Heart right ventricle (tissue), 16 donors: ENCODE data around the gene BPTF. TPM values are rescaled to one million over a fixed set of nuclear protein-coding genes. Genes with fewer than 3 reads are reported as not detected.

Source experiments
- ATAC-seq, 8 donors: fragments of 200-7000 bp; cut with Tn5 transposase; one replicate each; pipeline ENCODE4 v1.9.1; 2020; ENCODE audit warnings: mild to moderate bottlenecking in 8 of 8, moderate library complexity in 8 of 8, moderate number of reproducible peaks in 1 of 8
- DNase-seq, 2 donors: peaks; one replicate each; pipeline ENCODE4 v3.0.0-alpha.2; 2020
- H3K27ac ChIP-seq, 10 donors: fragments of 200-600 bp; sonication (generic) in 2 of 10; one replicate each; pipeline versions ENCODE4 v1.5.0 to v1.8.0; 2020 to 2022; ENCODE audit warnings: mild to moderate bottlenecking in 3 of 10
- H3K27me3 ChIP-seq, 7 donors: fragments of 200-600 bp; one replicate each; pipeline ENCODE4 v1.8.0; 2021 to 2022; ENCODE audit warnings: mild to moderate bottlenecking in 2 of 7
- H3K36me3 ChIP-seq, 9 donors: fragments of 200-600 bp; sonication (generic) in 1 of 9; one replicate each; pipeline versions ENCODE4 v1.5.0 to v1.8.0; 2020 to 2022; ENCODE audit warnings: mild to moderate bottlenecking in 2 of 9
- H3K4me1 ChIP-seq, 9 donors: fragments of 200-600 bp; sonication (generic) in 1 of 9; one replicate each; pipeline versions ENCODE4 v1.5.0 to v1.8.0; 2020 to 2022; ENCODE audit warnings: mild to moderate bottlenecking in 4 of 9
- H3K4me3 ChIP-seq, 10 donors: fragments of 200-600 bp; sonication (generic) in 2 of 10; one replicate each; pipeline versions ENCODE4 v1.5.0 to v1.8.0; 2020 to 2022; ENCODE audit warnings: mild to moderate bottlenecking in 7 of 10, moderate library complexity in 2 of 10
- H3K9me3 ChIP-seq, 11 donors: fragments of 200-600 bp in 10 of 11; sonication (generic) in 2 of 11; one replicate each; pipeline versions ENCODE4 v1.5.0 to v1.8.0; 2013 to 2022; ENCODE audit warnings: mild to moderate bottlenecking in 2 of 11, control low read depth in 1 of 11, moderate library complexity in 1 of 11
- CTCF ChIP-seq, 9 donors: fragments of 200-600 bp; sonication (generic) in 2 of 9; IDR thresholded peaks; one replicate each; pipeline versions ENCODE4 v1.5.0 to v1.8.0; 2021 to 2022; ENCODE audit warnings: antibody characterized with exemption in 9 of 9, mild to moderate bottlenecking in 5 of 9, moderate library complexity in 1 of 9
- WGBS, 2 donors: extraction: QIAGEN DNeasy Blood & Tissue Kit; methylation state at CpG; one replicate each; pipeline ENCODE4 v1.1.7; 2013; ENCODE audit warnings: inconsistent platforms in 1 of 2; 5-methylcytosine and 5-hydroxymethylcytosine counted together
- intact Hi-C, 10 donors: fragments of 100-400 bp; cut with DNase I; formaldehyde crosslinking; loops; one replicate each; pipeline versions ENCODE4 v1.11.1 to v1.14.2; 2022
- polyA plus RNA-seq, 2 donors: library from polyadenylated mRNA; stranded (reverse); fragments of 200-250 nt; gene quantifications; one replicate each; pipeline ENCODE4 v1.2.3, GENCODE V29; 2013
- total RNA-seq, 10 donors: library from RNA; stranded (reverse); fragmentation: NEBNext Ultra II Directional in 3 of 10; extraction: Animal tissue kit (Norgen Biotek cat#: 25700) in 3 of 10; gene quantifications; one replicate each; pipeline versions ENCODE4 v1.2.1 to v1.2.4, GENCODE V29; 2021 to 2023
- donor health status: Arrhythmogenic right ventricular cardiomyopathy.
- donor health status: ischemic (EF 13 %, LVEDD 7.1; RV severe dilation, severe dysfunction).
- donor health status: healthy with polysubstance abuse.
- donor health status: DM: no; HTN: yes; CAD: no.
- donor health status: DM: no; HTN: no; CAD: no.
- donor health status: ischemic (EF 25% LVEDD 6.9; RV normal size, moderate dysfunction).
- donor health status: ischemic (EF 25% LVEDD 5.7; RV mildly dilated, moderate dysfunction).
- donor health status: healthy.
- donor health status: DM: yes; HTN: yes; CAD: no.
- donor health status: Ischemic cardiomyopathy.
- donor health status: ischemic (EF 35%, LVEDD 5.7; RV mildly dilated, moderate dysfunction).
- donor health status: nonischemic (EF 11% LVEDD 7.7; RV severe dilation, severe dysfunction).
- donor health status: DM: yes; HTN: yes; CAD: no.
- donor health status: PGD.
- donor health status: ischemic (EF 29% LVEDD 5.4; RV normal size, mild dysfunction).
- donor health status: nonischemic (EF 23%, LVEDD 6.1; RV moderate dilation, normal function).

The BPTF gene
- total and polyA plus RNA-seq, 12 donors: 9.2 to 102 (median 76.9) TPM

- WGBS, 2 donors: 97 to 98% methylated on average over 4 of the region's 4 CpGs
- intact Hi-C loops: no loop called here
These were observed 165.6 kb downstream of the BPTF start for GRCh38 chr17:67990909-67991308.

GRCh38 chr17:67992548-67993152 lies 167.3 kb downstream of the BPTF start:
- Histone ChIP-seq H3K4me3 (peak overlapping the region; percentile 54 to 98 (median 85)), H3K36me3 (peaks cover 0 to 5% (median 0%) of the 10 kb centered on the region in 9 donors), H3K4me1 (peaks cover 3 to 37% (median 21%) of the 10 kb centered on the region in 9 donors), H3K27me3 (peaks cover 0 to 17% (median 0%) of the 10 kb centered on the region in 7 donors), H3K27ac (peak overlapping the region; percentile 90 to 99 (median 96)), H3K9me3 (no peaks in the 10 kb centered on the region)
- WGBS, 2 donors: 9 to 10% methylated on average over 18 of the region's 18 CpGs
- TF ChIP-seq CTCF (IDR thresholded peaks at IDR 0.05): no peak
- no peak for DNase-seq
- ATAC-seq: peak in 3 of 8 donors; percentile 2 to 76 (median 4)
- intact Hi-C loops: loop anchor here in 2 of 10 donors (1.0 to 2.0 kb wide), 2 partner anchors 28 kb away; no protein-coding TSS in a partner anchor

More at GRCh38 chr17:67990909-67991308, 165.6 kb downstream of the BPTF start:
- no peaks in the 10 kb centered on the region for H3K9me3 ChIP-seq
- H3K4me1 ChIP-seq: peaks cover 3 to 30% (median 21%) of the 10 kb centered on the region in 9 donors
- ATAC-seq: no peak
- H3K27ac ChIP-seq: no peak overlapping the region
- peaks cover 0 to 5% (median 0%) of the 10 kb centered on the region in 9 donors for H3K36me3 ChIP-seq
- H3K4me3 ChIP-seq: no peak overlapping the region
- peaks cover 0 to 7% (median 0%) of the 10 kb centered on the region in 7 donors for H3K27me3 ChIP-seq
- no peak for DNase-seq
- TF ChIP-seq CTCF (IDR thresholded peaks at IDR 0.05): no peak

GRCh38 chr17:67993153-67993997 lies 168.1 kb downstream of the BPTF start:
- WGBS, 2 donors: 0% methylated on average over 106 to 143 of the region's 144 CpGs
- TF ChIP-seq CTCF (IDR thresholded peaks at IDR 0.05): peak in 5 of 9 donors; percentile 4 to 25 (median 18)
- Histone ChIP-seq H3K4me3 (peak overlapping the region; percentile 73 to 98 (median 85)), H3K9me3 (no peaks in the 10 kb centered on the region), H3K27me3 (peaks cover 0 to 17% (median 0%) of the 10 kb centered on the region in 7 donors), H3K36me3 (peaks cover 0 to 5% (median 0%) of the 10 kb centered on the region in 9 donors), H3K27ac (peak overlapping the region; percentile 90 to 99 (median 96)), H3K4me1 (peaks cover 3 to 37% (median 21%) of the 10 kb centered on the region in 9 donors)
- intact Hi-C loops: loop anchor here in 2 of 10 donors (1.0 to 2.0 kb wide), 2 partner anchors 27 kb away; no protein-coding TSS in a partner anchor
- peak; percentile 63 to 88 (median 82) for ATAC-seq
- DNase-seq: peak; percentile 82 to 89

- H3K4me1 ChIP-seq: peaks cover 3 to 37% (median 21%) of the 10 kb centered on the region in 9 donors
- H3K27me3 ChIP-seq: peaks cover 0 to 17% (median 0%) of the 10 kb centered on the region in 7 donors
- no peak for TF ChIP-seq CTCF (IDR thresholded peaks at IDR 0.05)
- H3K27ac ChIP-seq: peak overlapping the region; percentile 85 to 98 (median 92)
- no peaks in the 10 kb centered on the region for H3K9me3 ChIP-seq
- ATAC-seq (peak in 1 of 8 donors; percentile 1), DNase-seq (no peak)
- WGBS, 2 donors: 5 to 9% methylated on average over 21 of the region's 21 CpGs
- peaks cover 0 to 5% (median 0%) of the 10 kb centered on the region in 9 donors for H3K36me3 ChIP-seq
- intact Hi-C loops: loop anchor here in 3 of 10 donors (1.0 to 2.0 kb wide), 3 partner anchors 25 to 27 kb away; no protein-coding TSS in a partner anchor
- H3K4me3 ChIP-seq: peak overlapping the region; percentile 44 to 80 (median 72)
These were observed 168.7 kb downstream of the BPTF start for GRCh38 chr17:67993998-67994361.
